GM18868 (cell line): ENCODE results near the gene GOLGA6D.
"Not testable (repeated sequence)": the region's sequence is repeated elsewhere in the genome, so short reads cannot be mapped to it uniquely, and the experiment has no call there.

Experiments used
- ATAC-seq: cut with Tn5 transposase; IDR thresholded peaks from one replicate; pipeline ENCODE4 v1.9.1; 2021; ENCODE audit warnings: mild to moderate bottlenecking, moderate library complexity; ENCODE audit not compliant: unreplicated experiment

Gene GOLGA6D, protein sequence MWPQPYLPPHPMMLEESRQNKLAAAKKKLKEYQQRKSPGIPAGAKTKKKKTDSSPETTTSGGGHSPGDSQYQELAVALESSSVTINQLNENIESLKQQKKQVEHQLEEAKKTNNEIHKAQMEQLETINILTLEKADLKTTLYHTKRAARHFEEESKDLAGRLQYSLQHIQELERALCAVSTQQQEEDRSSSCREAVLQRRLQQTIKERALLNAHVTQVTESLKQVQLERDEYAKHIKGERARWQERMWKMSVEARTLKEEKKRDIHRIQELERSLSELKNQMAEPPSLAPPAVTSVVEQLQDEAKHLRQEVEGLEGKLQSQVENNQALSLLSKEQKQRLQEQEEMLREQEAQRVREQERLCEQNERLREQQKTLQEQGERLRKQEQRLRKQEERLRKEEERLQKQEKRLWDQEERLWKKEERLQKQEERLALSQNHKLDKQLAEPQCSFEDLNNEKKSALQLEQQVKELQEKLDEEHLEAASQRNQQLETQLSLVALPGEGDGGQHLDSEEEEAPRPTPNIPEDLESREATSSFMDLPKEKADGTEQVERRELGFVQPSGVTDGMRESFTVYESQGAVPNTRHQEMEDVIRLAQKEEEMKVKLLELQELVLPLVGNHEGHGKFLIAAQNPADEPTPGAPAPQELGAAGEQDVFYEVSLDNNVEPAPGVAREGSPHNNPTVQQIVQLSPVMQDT

DNA sequence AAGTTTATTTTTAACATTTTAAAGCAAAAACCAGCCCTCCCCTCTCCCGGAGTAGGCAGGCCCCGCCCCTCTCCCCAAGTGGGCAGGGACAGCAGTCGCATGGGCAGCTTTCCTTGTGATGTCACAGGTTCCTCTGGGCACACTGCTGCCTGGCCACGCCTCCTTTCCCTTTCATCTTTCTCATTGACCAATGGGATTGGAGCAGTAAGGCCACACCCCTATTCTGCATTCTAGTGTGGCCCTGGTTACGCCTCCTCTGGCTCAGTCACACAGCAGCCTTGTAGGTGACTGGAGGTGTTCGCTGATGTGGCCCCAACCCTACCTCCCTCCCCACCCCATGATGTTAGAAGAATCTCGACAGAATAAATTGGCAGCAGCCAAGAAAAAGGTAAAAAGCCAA is at the start of gene GOLGA6D:
GOLGA6D (plus strand) TSS at position 264 of the 400 bp plus-strand sequence; CDS start at position 305, 41 bp downstream.
- not testable (repeated sequence) for ATAC-seq

- ATAC-seq: no peak
These were observed 49.0 kb upstream of the GOLGA6D start for GRCh38 chr15:75233504-75234190.

- ATAC-seq: no peak
These were observed 48.3 kb upstream of the GOLGA6D start for GRCh38 chr15:75234191-75234810.

- ATAC-seq: no peak
These were observed 47.5 kb upstream of the GOLGA6D start for GRCh38 chr15:75235051-75235673.

DNA sequence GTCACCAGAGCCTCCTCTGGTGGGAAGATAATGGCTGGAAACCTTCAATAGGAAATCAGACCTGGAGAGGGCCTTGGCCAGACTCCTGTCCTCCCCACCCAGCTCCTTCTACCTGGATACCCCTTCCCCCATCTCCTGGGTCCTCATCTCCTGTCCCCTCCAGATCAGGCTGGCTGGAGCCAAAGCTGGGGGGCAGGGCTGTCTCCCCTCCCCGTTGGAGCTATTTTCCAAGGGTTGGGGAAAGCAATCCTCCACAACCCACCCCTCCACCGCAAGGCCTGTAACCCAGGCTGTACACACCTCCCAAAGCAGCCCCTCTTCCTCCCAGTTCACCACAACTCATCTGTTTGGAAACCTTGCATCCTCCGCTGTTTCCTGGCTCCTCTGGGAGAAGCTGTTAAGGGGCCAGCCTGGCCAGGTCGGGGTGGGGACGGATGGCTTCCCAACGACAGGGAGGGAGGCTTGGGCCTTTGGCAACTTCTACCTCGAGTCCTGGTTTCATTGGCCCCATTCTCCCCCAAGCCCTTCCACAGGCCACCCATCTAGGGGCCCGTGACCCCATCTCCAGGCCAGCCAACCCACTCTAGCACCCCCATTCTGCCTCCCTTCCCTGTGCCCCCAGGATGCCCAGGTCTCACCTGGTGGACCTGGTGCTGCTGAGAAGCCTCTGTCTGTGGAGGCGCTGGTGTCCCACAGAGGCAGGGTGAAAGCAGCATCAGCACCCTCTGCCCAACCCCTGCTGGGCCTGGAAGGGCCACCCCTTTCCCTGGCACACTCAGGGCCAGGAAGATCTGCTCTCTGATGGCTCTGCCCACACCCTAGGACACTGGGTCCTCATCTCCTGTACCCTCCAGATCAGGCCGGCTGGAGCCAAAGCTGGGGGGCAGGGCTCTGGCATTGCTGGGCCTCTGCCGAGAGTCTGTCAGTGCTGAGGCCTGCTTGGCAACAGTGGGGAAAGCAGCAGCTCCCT is 46.6 kb upstream of the GOLGA6D start:
- no peak for ATAC-seq

- ATAC-seq: no peak
These were observed 45.2 kb upstream of the GOLGA6D start for GRCh38 chr15:75237316-75237982.

DNA sequence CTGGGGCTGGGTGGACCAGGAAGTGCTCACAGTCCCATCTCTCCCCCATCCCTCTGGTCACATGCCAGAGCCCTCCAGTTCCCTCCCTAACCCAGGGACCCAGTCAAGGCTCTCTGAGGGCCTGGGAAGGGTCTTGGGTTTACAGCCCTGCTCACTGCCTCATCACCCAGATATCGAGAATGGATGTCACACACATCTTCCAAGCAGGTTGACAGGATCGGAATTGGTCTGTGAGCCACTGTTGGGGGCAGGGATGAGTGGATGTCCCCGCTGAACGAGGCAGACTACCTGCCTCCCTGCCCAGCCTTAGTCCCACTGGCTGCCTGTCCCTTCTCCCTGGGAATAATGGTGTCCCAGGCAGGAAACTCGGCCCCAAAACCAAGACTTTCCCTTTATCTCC is 44.5 kb upstream of the GOLGA6D start:
- no peak for ATAC-seq

GRCh38 chr15:75245741-75246140 is 36.9 kb upstream of the GOLGA6D start:
- ATAC-seq: not testable (repeated sequence)

DNA sequence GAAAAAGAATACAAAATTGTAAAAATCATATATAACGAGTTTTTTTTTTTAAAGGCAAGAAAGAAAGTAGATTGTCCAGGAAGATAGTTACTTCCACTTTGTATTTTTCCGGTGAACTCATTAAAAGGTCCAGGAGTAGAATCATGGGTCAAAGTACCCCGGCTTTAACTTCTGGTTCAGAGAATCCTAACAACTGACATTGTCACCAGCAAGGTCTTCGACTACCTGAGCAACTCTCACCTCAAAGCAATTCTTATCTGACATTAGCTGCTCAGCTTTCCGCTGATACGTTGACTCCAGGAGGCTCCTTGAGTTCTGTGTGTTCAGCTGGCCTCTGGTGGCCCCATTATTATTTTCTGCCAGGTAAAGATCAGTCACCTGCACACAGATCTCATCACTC is 33.6 kb upstream of the GOLGA6D start:
- not testable (repeated sequence) for ATAC-seq

- ATAC-seq: no peak
These were observed 32.9 kb upstream of the GOLGA6D start for GRCh38 chr15:75249726-75250125.

GRCh38 chr15:75251343-75251742 is 31.3 kb upstream of the GOLGA6D start:
- not testable (repeated sequence) for ATAC-seq

DNA sequence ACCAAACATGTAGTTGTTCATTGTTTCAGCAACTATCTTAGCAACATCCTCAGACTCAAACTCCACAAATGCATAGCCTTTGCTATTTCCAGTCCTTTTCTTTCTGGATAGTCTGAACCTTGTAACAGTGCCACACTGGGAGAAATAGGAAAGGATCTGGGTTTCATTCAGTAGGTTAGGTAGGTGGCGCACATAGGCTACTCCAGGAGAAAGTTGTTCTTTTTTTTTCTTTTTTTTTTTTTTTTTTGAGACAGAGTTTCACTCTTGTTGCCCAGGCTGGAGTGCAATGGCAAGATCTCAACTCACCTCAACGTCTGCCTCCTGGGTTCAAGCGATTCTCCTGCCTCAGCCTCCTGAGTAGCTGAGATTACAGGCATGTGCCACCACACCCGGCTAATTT is 30.4 kb upstream of the GOLGA6D start:
- ATAC-seq: not testable (repeated sequence)

GRCh38 chr15:75258034-75258433 is 24.6 kb upstream of the GOLGA6D start, which contains the start of gene GOLGA6C:
TSS of gene GOLGA6C (plus strand) at chr15:75258334. CDS start at chr15:75258599, 265 bp downstream.
- not testable (repeated sequence) for ATAC-seq

GRCh38 chr15:75258620-75259343 is 23.9 kb upstream of the GOLGA6D start:
- not testable (repeated sequence) for ATAC-seq

DNA sequence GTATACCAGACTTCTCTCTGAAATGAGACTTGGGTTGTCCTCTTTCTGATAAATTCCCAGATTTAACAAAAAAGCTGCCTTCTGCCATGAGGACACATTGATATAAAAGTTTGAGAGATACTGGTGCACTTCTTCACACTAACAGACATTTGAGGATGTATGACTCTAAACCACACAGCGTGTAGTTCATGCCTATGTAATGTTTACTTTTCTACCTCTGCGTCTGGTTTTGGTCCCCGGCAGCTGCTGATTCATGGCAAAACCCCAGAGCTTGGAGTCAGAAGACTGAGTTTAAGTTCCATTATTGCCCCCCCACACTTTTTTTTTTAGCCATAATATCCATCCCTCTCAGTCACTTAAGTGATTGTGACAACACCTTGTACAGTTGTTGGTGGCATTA is 22.8 kb upstream of the GOLGA6D start:
- not testable (repeated sequence) for ATAC-seq

DNA sequence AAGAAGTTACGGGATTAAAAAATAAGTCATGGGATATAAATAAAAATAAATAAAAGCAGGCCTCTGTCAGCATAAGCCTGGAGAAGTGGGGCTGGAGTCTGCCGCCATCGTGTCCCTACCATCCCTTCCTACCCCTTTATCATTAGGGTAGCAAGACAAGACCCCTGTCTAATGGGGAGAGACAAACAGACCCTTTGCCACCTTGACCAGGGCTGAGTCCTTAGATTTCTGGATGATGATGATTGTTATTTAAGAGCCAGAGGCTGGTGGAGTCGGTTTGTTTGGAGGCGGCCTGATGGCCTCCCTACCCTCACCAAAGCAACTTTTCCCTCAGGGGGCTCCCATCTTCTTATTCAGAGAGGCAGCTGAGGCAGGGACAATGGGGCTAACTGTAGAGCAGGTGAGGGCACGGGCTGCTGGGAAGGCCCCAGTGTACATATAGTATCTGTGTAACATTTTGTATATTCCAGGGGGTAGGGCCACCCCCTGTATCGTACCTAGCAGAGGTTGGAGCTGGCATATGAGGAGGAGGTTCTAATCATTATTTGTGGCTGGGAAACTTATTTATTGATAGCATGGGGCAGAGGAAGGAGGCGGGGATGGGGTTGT is 8.8 kb upstream of the GOLGA6D start:
- not testable (repeated sequence) for ATAC-seq

DNA sequence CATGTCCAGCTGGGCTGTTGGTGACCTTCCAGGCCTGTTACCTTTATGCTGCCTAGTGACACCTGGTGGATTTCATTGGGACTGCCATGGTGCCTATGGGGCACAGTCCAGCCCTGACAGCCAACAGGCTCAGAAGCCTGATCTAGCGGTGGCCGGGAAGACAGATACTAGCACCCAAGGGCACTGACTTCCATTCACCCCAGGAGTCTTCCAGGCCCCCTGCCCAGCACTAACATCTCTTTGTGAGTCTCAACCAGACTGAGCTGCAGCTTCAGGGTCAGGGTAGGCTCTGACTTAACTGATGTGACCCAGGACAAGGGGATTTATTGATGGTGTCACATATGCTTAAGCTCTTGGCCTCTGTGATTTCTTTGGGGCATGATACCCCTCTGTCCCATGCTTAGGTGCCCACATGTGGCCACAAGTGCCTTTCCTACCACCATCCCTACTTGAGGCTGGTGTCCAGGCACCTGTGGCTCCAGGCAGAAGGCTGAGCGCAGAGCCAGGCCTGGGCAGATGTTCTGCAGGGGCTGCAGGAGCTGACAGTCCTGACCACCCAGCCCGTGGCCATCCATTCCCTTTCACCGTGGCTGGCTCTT is 8.0 kb upstream of the GOLGA6D start:
- ATAC-seq: not testable (repeated sequence)
